GM21529 (cell line): ENCODE results near the gene RPTOR.

Experiments used
- ATAC-seq: cut with Tn5 transposase; IDR thresholded peaks from one replicate; pipeline ENCODE4 v1.9.1; 2021; ENCODE audit not compliant: unreplicated experiment

RPTOR gene

GRCh38 chr17:80938556-80938955 is 393.9 kb downstream of the RPTOR start:
- ATAC-seq, result no peak

GRCh38 chr17:80939151-80940145 is 394.8 kb downstream of the RPTOR start:
- ATAC-seq, result no peak

GRCh38 chr17:80940171-80941123 is 395.8 kb downstream of the RPTOR start:
- ATAC-seq, result no peak

- no peak for ATAC-seq
Measured at GRCh38 chr17:80941171-80941570, 396.5 kb downstream of the RPTOR start.

GRCh38 chr17:80941743-80942422 is 397.2 kb downstream of the RPTOR start:
- ATAC-seq, result no peak

GRCh38 chr17:80942423-80943345 is 398.0 kb downstream of the RPTOR start:
- no peak for ATAC-seq

GRCh38 chr17:80943346-80944145 is 398.9 kb downstream of the RPTOR start:
- no peak for ATAC-seq

GRCh38 chr17:80944326-80944725 is 399.7 kb downstream of the RPTOR start:
- no peak for ATAC-seq

GRCh38 chr17:80945736-80946135 is 401.1 kb downstream of the RPTOR start:
- no peak for ATAC-seq

GRCh38 chr17:80946449-80946848 is 401.8 kb downstream of the RPTOR start:
- no peak for ATAC-seq

- ATAC-seq, result no peak
Measured at GRCh38 chr17:80947200-80947940, 402.7 kb downstream of the RPTOR start.

GRCh38 chr17:80948019-80948975 is 403.7 kb downstream of the RPTOR start:
- ATAC-seq, result no peak

GRCh38 chr17:80948976-80949450 is 404.4 kb downstream of the RPTOR start:
- ATAC-seq, result no peak

GRCh38 chr17:80949451-80950421 is 405.1 kb downstream of the RPTOR start:
- ATAC-seq, result no peak

- no peak for ATAC-seq
Measured at GRCh38 chr17:80950466-80951120, 406.0 kb downstream of the RPTOR start.
